ENCODE data around the gene MAPRE2.

Gene MAPRE2

DNA sequence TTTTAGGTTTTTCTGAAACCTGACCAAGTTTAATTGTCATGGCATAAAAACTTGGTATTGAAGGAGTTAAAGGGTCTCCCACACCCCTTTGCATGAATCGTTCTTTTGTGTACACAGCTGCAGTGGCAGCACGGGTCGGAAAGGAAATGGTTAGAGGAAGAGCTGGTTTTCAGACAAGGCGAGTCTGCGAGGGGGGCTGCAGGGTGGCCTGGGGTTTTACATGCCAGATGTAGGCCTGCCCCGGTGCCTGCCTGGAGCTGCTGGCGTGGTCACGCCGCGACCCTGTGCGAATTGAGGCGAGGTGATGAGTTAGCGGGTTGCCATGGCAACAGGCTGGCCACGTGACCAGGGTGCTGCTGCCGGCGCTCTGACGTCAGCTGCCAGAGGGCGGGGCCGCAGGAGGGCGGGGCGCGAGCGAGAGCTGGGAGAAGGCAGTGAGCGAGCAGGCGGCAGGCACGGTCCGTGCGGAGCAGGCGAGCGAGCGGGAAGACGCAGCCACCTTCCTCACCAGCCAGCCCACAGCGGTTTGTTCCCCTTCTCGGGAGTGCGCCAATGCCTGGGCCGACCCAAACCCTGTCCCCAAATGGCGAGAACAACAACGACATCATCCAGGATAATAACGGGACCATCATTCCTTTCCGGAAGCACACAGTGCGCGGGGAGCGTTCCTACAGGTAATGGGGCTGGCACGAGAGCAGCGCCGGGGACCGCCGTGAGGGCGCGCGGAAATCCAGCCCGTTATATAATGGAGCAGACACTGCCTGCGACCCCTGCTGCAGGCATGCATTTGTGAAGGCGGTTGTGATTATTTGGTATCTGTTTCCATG, at the start of gene MAPRE2:
MAPRE2 (plus strand) TSS at position 426 of the 827 bp plus-strand sequence; CDS start at position 553, 127 bp downstream.
- H3K27me3 Mint-ChIP-seq: no peaks in the 10 kb centered on the region
- peaks cover 74% of the 10 kb centered on the region for H3K4me1 Mint-ChIP-seq (ENCODE audit: low read depth)
- H3K36me3 Mint-ChIP-seq (ENCODE audit: low read depth): no peaks in the 10 kb centered on the region
- H3K4me3 Mint-ChIP-seq: peak within 1 kb of the TSS; percentile 98
- H3K9me3 Mint-ChIP-seq: no peaks in the 10 kb centered on the region
- peak within 1 kb of the TSS; percentile 98 for H3K27ac Mint-ChIP-seq

DNA sequence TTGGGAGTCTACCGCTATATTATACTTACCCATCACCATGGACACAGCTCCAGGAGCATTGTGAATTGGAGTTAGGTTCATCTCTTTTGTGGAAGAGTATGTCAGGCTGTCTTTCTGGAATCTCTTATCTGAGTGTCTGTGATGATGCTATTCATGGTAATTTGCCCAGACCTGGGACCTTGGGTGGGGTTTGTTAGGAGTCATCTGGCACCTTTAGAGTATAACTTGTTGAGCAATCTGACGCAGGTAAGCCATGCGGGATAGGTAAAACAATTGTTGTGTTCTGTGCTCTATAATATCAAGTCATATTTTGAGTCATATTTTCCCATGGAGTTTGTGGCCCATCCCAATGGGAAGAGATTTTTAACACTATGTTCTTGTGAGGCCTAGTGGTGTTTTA, 49.7 kb upstream of the MAPRE2 start:
- Mint-ChIP-seq H3K36me3 (ENCODE audit: low read depth) (no peaks in the 10 kb centered on the region), H3K9me3 (no peaks in the 10 kb centered on the region), H3K27me3 (no peaks in the 10 kb centered on the region), H3K4me3 (no peak overlapping the region), H3K4me1 (ENCODE audit: low read depth) (peaks cover 7% of the 10 kb centered on the region), H3K27ac (no peak overlapping the region)

- no peaks in the 10 kb centered on the region for H3K36me3 Mint-ChIP-seq (ENCODE audit: low read depth)
- no peaks in the 10 kb centered on the region for H3K27me3 Mint-ChIP-seq
- H3K4me1 Mint-ChIP-seq (ENCODE audit: low read depth): peaks cover 7% of the 10 kb centered on the region
- no peak overlapping the region for H3K4me3 Mint-ChIP-seq
- no peaks in the 10 kb centered on the region for H3K9me3 Mint-ChIP-seq
- peak overlapping the region; percentile 28 for H3K27ac Mint-ChIP-seq
These were observed 47.9 kb upstream of the MAPRE2 start for GRCh38 chr18:34993289-34993688.

GRCh38 chr18:34995746-34996145, 45.5 kb upstream of the MAPRE2 start:
- H3K4me3 Mint-ChIP-seq: no peak overlapping the region
- no peak overlapping the region for H3K27ac Mint-ChIP-seq
- H3K27me3 Mint-ChIP-seq: no peaks in the 10 kb centered on the region
- H3K4me1 Mint-ChIP-seq (ENCODE audit: low read depth): peaks cover 7% of the 10 kb centered on the region
- H3K36me3 Mint-ChIP-seq (ENCODE audit: low read depth): no peaks in the 10 kb centered on the region
- no peaks in the 10 kb centered on the region for H3K9me3 Mint-ChIP-seq

- Mint-ChIP-seq H3K9me3 (no peaks in the 10 kb centered on the region), H3K36me3 (ENCODE audit: low read depth) (no peaks in the 10 kb centered on the region), H3K4me1 (ENCODE audit: low read depth) (peaks cover 1% of the 10 kb centered on the region), H3K27ac (no peak overlapping the region), H3K27me3 (no peaks in the 10 kb centered on the region), H3K4me3 (no peak overlapping the region)
These were observed 42.6 kb upstream of the MAPRE2 start for GRCh38 chr18:34998661-34999060.

DNA sequence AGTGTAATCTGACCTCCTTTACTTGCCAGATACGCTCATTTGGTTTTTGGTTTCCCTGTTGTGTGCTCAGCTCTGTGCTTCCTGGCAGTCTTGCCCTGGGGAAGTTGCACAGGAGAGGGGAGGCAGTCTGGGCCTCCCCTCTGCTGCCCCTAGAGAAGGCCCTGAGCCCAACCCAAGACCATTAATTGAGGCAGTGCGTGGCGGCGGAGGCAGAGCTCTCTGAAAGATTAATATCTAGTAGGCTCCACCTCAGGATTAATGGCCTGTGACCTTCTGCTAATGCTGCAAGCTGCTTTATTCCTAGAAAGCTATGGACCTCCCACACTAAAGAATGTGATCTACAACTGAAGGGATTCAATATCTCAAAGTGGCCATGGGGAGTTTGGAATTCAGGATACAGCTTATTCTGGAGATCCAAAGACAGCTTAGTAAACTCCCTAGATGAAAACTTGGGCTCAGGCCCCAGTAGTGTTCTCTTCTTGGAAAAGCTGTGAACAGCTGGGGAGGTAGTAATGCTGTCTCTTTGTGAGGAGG, 41.4 kb upstream of the MAPRE2 start:
- H3K4me1 Mint-ChIP-seq (ENCODE audit: low read depth): no peaks in the 10 kb centered on the region
- no peaks in the 10 kb centered on the region for H3K27me3 Mint-ChIP-seq
- H3K27ac Mint-ChIP-seq: no peak overlapping the region
- no peaks in the 10 kb centered on the region for H3K36me3 Mint-ChIP-seq (ENCODE audit: low read depth)
- H3K9me3 Mint-ChIP-seq: no peaks in the 10 kb centered on the region
- H3K4me3 Mint-ChIP-seq: no peak overlapping the region

DNA sequence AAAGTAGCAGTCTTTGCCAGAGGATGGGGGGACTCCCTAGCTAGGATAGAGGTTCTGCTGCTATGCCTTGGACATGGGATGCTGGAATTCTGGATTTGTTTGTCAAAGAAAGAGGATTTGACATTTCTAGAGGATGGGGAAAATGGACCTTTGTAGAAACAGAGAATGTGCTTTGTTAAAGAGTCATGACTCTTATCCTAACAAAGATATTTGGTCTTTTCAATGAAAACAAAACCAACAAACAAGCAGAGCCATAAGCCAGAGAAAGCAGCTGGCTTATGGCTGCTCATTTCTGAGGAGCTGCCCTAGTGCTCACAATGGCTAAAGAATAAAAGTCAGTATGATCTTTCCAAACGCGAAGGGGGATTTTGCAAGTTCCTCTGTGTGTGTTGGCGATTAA, 40.8 kb upstream of the MAPRE2 start:
- Mint-ChIP-seq H3K4me3 (no peak overlapping the region), H3K36me3 (ENCODE audit: low read depth) (no peaks in the 10 kb centered on the region), H3K9me3 (no peaks in the 10 kb centered on the region), H3K27ac (no peak overlapping the region), H3K27me3 (no peaks in the 10 kb centered on the region), H3K4me1 (ENCODE audit: low read depth) (no peaks in the 10 kb centered on the region)

- Mint-ChIP-seq H3K4me1 (ENCODE audit: low read depth) (no peaks in the 10 kb centered on the region), H3K36me3 (ENCODE audit: low read depth) (no peaks in the 10 kb centered on the region), H3K27me3 (no peaks in the 10 kb centered on the region), H3K27ac (no peak overlapping the region), H3K9me3 (no peaks in the 10 kb centered on the region), H3K4me3 (no peak overlapping the region)
These were observed 39.1 kb upstream of the MAPRE2 start for GRCh38 chr18:35002120-35002519.

GRCh38 chr18:35005963-35006577, 35.1 kb upstream of the MAPRE2 start:
- H3K4me3 Mint-ChIP-seq: no peak overlapping the region
- no peaks in the 10 kb centered on the region for H3K9me3 Mint-ChIP-seq
- H3K36me3 Mint-ChIP-seq (ENCODE audit: low read depth): no peaks in the 10 kb centered on the region
- H3K4me1 Mint-ChIP-seq (ENCODE audit: low read depth): no peaks in the 10 kb centered on the region
- no peak overlapping the region for H3K27ac Mint-ChIP-seq
- H3K27me3 Mint-ChIP-seq: no peaks in the 10 kb centered on the region

GRCh38 chr18:35010156-35010555, 31.1 kb upstream of the MAPRE2 start:
- no peaks in the 10 kb centered on the region for H3K9me3 Mint-ChIP-seq
- no peak overlapping the region for H3K27ac Mint-ChIP-seq
- H3K4me3 Mint-ChIP-seq: no peak overlapping the region
- H3K27me3 Mint-ChIP-seq: no peaks in the 10 kb centered on the region
- H3K4me1 Mint-ChIP-seq (ENCODE audit: low read depth): no peaks in the 10 kb centered on the region
- H3K36me3 Mint-ChIP-seq (ENCODE audit: low read depth): no peaks in the 10 kb centered on the region

GRCh38 chr18:35010993-35011392, 30.2 kb upstream of the MAPRE2 start:
- Mint-ChIP-seq H3K9me3 (no peaks in the 10 kb centered on the region), H3K4me1 (ENCODE audit: low read depth) (no peaks in the 10 kb centered on the region), H3K27ac (no peak overlapping the region), H3K27me3 (no peaks in the 10 kb centered on the region), H3K4me3 (no peak overlapping the region), H3K36me3 (ENCODE audit: low read depth) (no peaks in the 10 kb centered on the region)

DNA sequence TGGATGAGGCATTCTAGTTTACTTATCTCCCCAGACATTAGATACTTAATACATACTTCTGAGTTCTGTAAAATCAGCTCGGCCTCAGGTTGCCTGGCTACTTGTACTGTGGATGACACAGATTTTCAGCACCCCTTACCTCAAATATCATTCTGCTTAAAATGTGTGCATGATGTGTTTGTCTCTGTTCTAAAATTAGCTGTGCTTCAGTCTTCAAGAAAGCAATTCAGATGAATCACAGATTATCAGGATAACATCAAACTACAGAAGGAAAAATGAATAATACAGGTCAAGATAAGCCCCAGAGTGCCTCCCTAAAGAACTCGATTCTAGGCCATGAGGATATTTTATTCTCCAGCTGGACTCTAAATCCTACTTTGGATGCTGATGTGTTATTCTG, 21.3 kb upstream of the MAPRE2 start:
- Mint-ChIP-seq H3K9me3 (no peaks in the 10 kb centered on the region), H3K4me1 (ENCODE audit: low read depth) (no peaks in the 10 kb centered on the region), H3K27ac (no peak overlapping the region), H3K36me3 (ENCODE audit: low read depth) (no peaks in the 10 kb centered on the region), H3K27me3 (peaks cover 3% of the 10 kb centered on the region), H3K4me3 (no peak overlapping the region)

DNA sequence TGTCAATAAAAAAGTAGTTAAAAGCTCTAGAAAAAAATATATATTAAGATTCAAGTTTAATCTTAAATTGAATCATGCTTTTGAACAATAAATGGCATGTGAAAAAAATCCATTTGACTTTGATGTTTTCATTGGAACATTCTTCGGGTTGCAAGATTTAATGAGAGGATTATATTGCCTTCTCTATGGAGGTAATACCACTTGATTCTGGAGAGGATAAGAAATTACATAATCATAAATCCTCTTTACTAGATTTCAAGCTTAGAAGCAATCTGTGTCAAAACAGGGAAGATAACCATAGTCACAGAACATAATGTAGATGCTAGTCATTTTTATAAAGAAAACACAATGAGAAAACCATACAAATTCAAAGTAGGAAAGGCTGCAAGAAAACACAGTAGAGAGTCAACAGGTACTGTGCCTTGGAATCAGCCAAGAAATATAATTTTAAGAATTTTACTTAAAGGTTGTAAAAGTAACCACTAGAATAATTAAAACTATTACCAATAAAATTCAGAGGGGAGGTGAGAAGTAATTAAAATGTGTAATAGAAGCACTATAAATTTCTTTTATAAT, 18.7 kb upstream of the MAPRE2 start:
- H3K4me1 Mint-ChIP-seq (ENCODE audit: low read depth): peaks cover 11% of the 10 kb centered on the region
- no peak overlapping the region for H3K27ac Mint-ChIP-seq
- no peaks in the 10 kb centered on the region for H3K9me3 Mint-ChIP-seq
- H3K27me3 Mint-ChIP-seq: peaks cover 3% of the 10 kb centered on the region
- H3K36me3 Mint-ChIP-seq (ENCODE audit: low read depth): no peaks in the 10 kb centered on the region
- no peak overlapping the region for H3K4me3 Mint-ChIP-seq

DNA sequence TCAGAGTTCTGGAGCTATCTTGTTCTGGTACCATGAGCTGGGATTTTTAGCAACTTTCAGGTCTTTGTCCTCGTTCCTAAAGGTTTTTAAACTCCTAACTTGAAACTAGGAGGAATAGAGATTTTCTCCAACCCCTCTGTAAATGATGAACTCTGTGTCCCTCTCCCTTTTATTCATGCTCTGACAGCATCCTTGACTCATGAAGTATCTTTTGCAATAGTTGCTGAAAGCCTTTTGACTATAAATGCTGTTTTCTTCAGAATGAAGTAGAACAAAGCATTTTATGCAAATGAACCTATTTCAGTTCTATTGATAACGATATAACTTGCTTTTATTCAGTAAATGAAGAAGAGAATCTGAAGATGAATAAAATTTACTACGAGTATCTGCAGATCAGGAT, 17.0 kb upstream of the MAPRE2 start:
- Mint-ChIP-seq H3K27me3 (no peaks in the 10 kb centered on the region), H3K9me3 (no peaks in the 10 kb centered on the region)

GRCh38 chr18:35024965-35025364, 16.2 kb upstream of the MAPRE2 start:
- H3K27me3 Mint-ChIP-seq: no peaks in the 10 kb centered on the region

More for the DNA sequence above, 17.0 kb upstream of the MAPRE2 start:
- H3K27ac Mint-ChIP-seq: no peak overlapping the region
- no peaks in the 10 kb centered on the region for H3K36me3 Mint-ChIP-seq (ENCODE audit: low read depth)
- H3K4me3 Mint-ChIP-seq: no peak overlapping the region
- peaks cover 25% of the 10 kb centered on the region for H3K4me1 Mint-ChIP-seq (ENCODE audit: low read depth)

More at GRCh38 chr18:35024965-35025364, 16.2 kb upstream of the MAPRE2 start:
- H3K36me3 Mint-ChIP-seq (ENCODE audit: low read depth): no peaks in the 10 kb centered on the region
- H3K4me1 Mint-ChIP-seq (ENCODE audit: low read depth): peaks cover 33% of the 10 kb centered on the region
- H3K4me3 Mint-ChIP-seq: no peak overlapping the region
- H3K9me3 Mint-ChIP-seq: no peaks in the 10 kb centered on the region
- H3K27ac Mint-ChIP-seq: no peak overlapping the region

Data from stimulated activated naive CD8-positive, alpha-beta T cell treated with anti-CD3 and anti-CD28 coated beads, Interleukin-15, Interleukin-2, amounts not matched to agents 100 ng/mL and 50 ng/mL, for 24 hours (primary cell).